Measurements from ENCODE around the gene DNAJC27.

Gene DNAJC27

DNA sequence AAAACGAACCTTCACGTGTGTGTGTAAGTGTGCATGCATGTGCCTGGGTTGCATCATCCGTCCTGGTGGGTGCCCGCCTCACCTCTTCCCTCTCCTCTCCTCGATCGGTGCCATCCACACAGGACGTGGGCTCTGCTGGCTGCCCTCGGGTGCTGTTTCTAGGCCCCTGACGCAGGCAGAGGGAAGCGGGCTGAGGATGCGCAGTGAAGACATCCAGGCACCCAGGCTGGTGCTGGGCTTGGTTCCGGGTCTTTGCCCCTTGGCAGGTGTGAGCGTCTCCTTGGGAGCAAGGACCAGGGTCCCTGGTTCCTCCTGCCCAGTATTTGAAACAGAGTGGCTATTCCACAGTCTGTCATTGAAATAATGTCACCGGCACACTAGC is 45.5 kb downstream of the DNAJC27 start:
- H3K4me1 ChIP-seq (ENCODE audit: insufficient read depth, low read length) = peaks cover 13% of the 10 kb centered on the region; the same call in 1 of the 2 replicates
- H3K36me3 ChIP-seq (ENCODE audit: insufficient read depth, low read length) = no peaks in the 10 kb centered on the region
- no peak overlapping the region for H3K9ac ChIP-seq (ENCODE audit: low read depth, low read length)
- no peaks in the 10 kb centered on the region for H3K9me3 ChIP-seq (ENCODE audit: control insufficient read depth, insufficient read depth, low read length)

- Histone ChIP-seq H3K4me1 (ENCODE audit: insufficient read depth, low read length) (peaks cover 11% of the 10 kb centered on the region; the same call in 1 of the 2 replicates), H3K9me3 (ENCODE audit: control insufficient read depth, insufficient read depth, low read length) (no peaks in the 10 kb centered on the region), H3K36me3 (ENCODE audit: insufficient read depth, low read length) (no peaks in the 10 kb centered on the region), H3K9ac (ENCODE audit: low read depth, low read length) (no peak overlapping the region)
These were observed 45.9 kb downstream of the DNAJC27 start for GRCh38 chr2:24925815-24926214.

GRCh38 chr2:24924732-24925131 is 47.0 kb downstream of the DNAJC27 start:
- H3K9ac ChIP-seq (ENCODE audit: low read depth, low read length) = no peak overlapping the region
- H3K4me1 ChIP-seq (ENCODE audit: insufficient read depth, low read length) = peaks cover 9% of the 10 kb centered on the region; the same call in 1 of the 2 replicates
- no peaks in the 10 kb centered on the region for H3K36me3 ChIP-seq (ENCODE audit: insufficient read depth, low read length)
- H3K9me3 ChIP-seq (ENCODE audit: control insufficient read depth, insufficient read depth, low read length) = no peaks in the 10 kb centered on the region

- H3K36me3 ChIP-seq (ENCODE audit: insufficient read depth, low read length) = no peaks in the 10 kb centered on the region
- H3K4me1 ChIP-seq (ENCODE audit: insufficient read depth, low read length) = peaks cover 9% of the 10 kb centered on the region; the same call in 1 of the 2 replicates
- H3K9me3 ChIP-seq (ENCODE audit: control insufficient read depth, insufficient read depth, low read length) = no peaks in the 10 kb centered on the region
- H3K9ac ChIP-seq (ENCODE audit: low read depth, low read length) = no peak overlapping the region
These were observed 47.5 kb downstream of the DNAJC27 start for GRCh38 chr2:24924266-24924665.

GRCh38 chr2:24923106-24923505 is 48.6 kb downstream of the DNAJC27 start:
- H3K36me3 ChIP-seq (ENCODE audit: insufficient read depth, low read length) = no peaks in the 10 kb centered on the region
- H3K9ac ChIP-seq (ENCODE audit: low read depth, low read length) = no peak overlapping the region
- peaks cover 14% of the 10 kb centered on the region; the same call in 1 of the 2 replicates for H3K4me1 ChIP-seq (ENCODE audit: insufficient read depth, low read length)
- no peaks in the 10 kb centered on the region for H3K9me3 ChIP-seq (ENCODE audit: control insufficient read depth, insufficient read depth, low read length)

- Histone ChIP-seq H3K9me3 (ENCODE audit: control insufficient read depth, insufficient read depth, low read length) (no peaks in the 10 kb centered on the region), H3K36me3 (ENCODE audit: insufficient read depth, low read length) (no peaks in the 10 kb centered on the region), H3K9ac (ENCODE audit: low read depth, low read length) (no peak overlapping the region), H3K4me1 (ENCODE audit: insufficient read depth, low read length) (peaks cover 14% of the 10 kb centered on the region; the same call in 1 of the 2 replicates)
These were observed 49.2 kb downstream of the DNAJC27 start for GRCh38 chr2:24922556-24922955.

GRCh38 chr2:24920809-24921441 is 50.8 kb downstream of the DNAJC27 start:
- no peaks in the 10 kb centered on the region for H3K9me3 ChIP-seq (ENCODE audit: control insufficient read depth, insufficient read depth, low read length)
- no peaks in the 10 kb centered on the region for H3K36me3 ChIP-seq (ENCODE audit: insufficient read depth, low read length)
- H3K9ac ChIP-seq (ENCODE audit: low read depth, low read length) = peak overlapping the region; percentile 69; the same call in 1 of the 2 replicates
- H3K4me1 ChIP-seq (ENCODE audit: insufficient read depth, low read length) = 0 out of 2 replicates have a peak, but pooled peaks cover 5% of the 10 kb centered on the region

DNA sequence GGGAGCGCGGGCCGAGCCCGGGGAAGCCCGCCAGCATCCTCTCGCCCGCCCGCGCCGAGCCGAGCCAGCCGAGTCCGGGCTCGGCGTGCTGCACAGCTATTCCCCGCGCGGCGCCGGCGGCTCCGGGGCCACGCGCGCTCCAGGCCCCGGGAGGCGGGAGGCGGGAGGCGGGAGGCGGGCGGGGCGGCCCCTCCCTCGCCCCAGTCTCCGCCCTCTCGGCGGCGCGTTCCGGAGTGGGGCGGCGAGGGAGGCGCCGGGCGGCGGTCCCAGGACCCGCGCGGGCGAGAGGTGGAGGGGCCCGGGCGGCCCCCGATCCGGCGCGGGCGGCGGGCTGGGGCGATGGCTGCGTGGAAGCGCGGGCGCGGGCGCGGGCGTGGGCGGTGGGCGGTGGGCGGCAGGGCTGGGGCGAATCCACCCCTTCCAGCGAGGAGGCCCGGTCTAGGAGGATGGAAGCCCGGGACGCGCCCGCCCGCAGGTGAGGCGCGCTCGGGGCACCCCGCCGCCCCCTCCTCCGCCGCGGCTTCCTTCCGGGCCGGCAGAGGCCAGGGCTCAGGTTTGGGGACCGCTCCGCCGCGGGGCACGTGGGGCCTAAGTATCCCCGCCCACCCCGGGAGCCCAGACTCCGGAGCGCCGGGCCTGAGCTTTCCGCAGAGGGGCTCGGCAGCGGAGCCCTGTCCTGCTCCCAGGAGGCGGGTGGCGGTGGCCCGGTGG is 51.5 kb downstream of the DNAJC27 start, which contains the start of gene ADCY3:
ADCY3 (minus strand) TSS at position 140 of the 711 bp plus-strand sequence. CDS start 1,250 bp downstream, outside the sequence.
- Histone ChIP-seq H3K36me3 (ENCODE audit: insufficient read depth, low read length) (no peaks in the 10 kb centered on the region), H3K9me3 (ENCODE audit: control insufficient read depth, insufficient read depth, low read length) (no peaks in the 10 kb centered on the region), H3K4me1 (ENCODE audit: insufficient read depth, low read length) (0 out of 2 replicates have a peak, but pooled peaks cover 5% of the 10 kb centered on the region), H3K9ac (ENCODE audit: low read depth, low read length) (peak within 1 kb of the TSS; percentile 69)

DNA sequence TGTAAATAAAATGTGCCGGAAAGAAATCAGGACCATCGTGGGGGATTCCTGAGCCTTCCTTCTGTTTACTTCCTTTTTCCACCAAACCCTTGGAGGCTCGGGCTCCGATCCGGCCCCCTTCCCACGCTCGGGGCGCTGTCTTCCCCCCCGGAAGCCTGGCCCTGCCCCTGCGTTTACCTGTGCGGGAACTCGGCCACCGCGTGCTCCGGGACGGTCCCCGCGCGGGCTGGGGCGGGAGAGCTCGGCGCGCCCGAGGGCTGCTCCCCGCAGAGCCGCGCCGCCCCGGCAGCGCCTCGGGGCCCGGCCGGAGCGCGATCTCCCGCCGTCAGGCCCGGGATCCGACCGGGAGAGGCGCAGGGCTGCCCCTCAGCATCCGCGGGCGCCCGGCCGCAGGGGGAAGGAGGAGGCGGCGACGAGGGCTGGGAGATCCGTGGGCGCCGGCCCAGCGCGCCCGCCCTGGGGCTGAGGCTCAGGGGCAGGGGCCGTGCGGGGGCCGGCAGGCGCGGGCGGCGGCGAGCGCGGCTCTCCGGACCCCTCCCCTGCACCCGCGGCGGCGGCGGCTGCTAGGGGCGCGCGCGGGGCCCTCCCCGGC is 52.2 kb downstream of the DNAJC27 start:
- H3K4me1 ChIP-seq (ENCODE audit: insufficient read depth, low read length) = 0 out of 2 replicates have a peak, but pooled peaks cover 5% of the 10 kb centered on the region
- no peaks in the 10 kb centered on the region for H3K36me3 ChIP-seq (ENCODE audit: insufficient read depth, low read length)
- no peaks in the 10 kb centered on the region for H3K9me3 ChIP-seq (ENCODE audit: control insufficient read depth, insufficient read depth, low read length)
- peak overlapping the region; percentile 69 for H3K9ac ChIP-seq (ENCODE audit: low read depth, low read length)

DNA sequence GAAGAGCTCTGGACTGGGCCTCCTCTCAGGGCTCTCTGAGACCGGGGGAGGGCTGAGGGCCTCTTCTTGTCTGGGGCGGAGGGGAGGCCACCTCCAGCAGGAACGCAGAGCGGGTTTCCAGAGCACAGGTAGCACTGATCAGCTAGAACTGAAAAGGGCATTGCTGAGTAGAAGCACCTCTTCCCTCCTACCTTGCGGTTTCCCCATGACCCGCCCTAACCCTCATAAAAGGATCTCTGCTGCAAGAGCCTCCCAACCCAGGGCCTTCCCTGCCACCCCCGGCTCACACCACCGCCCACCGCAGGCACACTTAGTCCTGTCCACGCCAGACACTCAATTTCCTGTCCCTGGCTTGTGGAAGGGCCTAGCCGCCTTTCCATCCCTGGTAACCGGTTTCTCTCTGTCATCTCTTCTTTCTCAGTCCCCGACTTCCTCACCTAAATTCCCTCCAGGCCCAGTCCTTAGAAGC is 52.7 kb downstream of the DNAJC27 start:
- Histone ChIP-seq H3K4me1 (ENCODE audit: insufficient read depth, low read length) (0 out of 2 replicates have a peak, but pooled peaks cover 5% of the 10 kb centered on the region), H3K9me3 (ENCODE audit: control insufficient read depth, insufficient read depth, low read length) (no peaks in the 10 kb centered on the region), H3K36me3 (ENCODE audit: insufficient read depth, low read length) (no peaks in the 10 kb centered on the region), H3K9ac (ENCODE audit: low read depth, low read length) (peak overlapping the region; percentile 69)

GRCh38 chr2:24918326-24919036 is 53.3 kb downstream of the DNAJC27 start:
- Histone ChIP-seq H3K9me3 (ENCODE audit: control insufficient read depth, insufficient read depth, low read length) (no peaks in the 10 kb centered on the region), H3K4me1 (ENCODE audit: insufficient read depth, low read length) (peaks cover 8% of the 10 kb centered on the region; the same call in 1 of the 2 replicates), H3K9ac (ENCODE audit: low read depth, low read length) (peak overlapping the region; percentile 69; the same call in 1 of the 2 replicates), H3K36me3 (ENCODE audit: insufficient read depth, low read length) (no peaks in the 10 kb centered on the region)

GRCh38 chr2:24917731-24918325 is 53.9 kb downstream of the DNAJC27 start:
- H3K9me3 ChIP-seq (ENCODE audit: control insufficient read depth, insufficient read depth, low read length) = no peaks in the 10 kb centered on the region
- no peaks in the 10 kb centered on the region for H3K36me3 ChIP-seq (ENCODE audit: insufficient read depth, low read length)
- H3K9ac ChIP-seq (ENCODE audit: low read depth, low read length) = no peak overlapping the region
- H3K4me1 ChIP-seq (ENCODE audit: insufficient read depth, low read length) = peaks cover 8% of the 10 kb centered on the region; the same call in 1 of the 2 replicates

DNA sequence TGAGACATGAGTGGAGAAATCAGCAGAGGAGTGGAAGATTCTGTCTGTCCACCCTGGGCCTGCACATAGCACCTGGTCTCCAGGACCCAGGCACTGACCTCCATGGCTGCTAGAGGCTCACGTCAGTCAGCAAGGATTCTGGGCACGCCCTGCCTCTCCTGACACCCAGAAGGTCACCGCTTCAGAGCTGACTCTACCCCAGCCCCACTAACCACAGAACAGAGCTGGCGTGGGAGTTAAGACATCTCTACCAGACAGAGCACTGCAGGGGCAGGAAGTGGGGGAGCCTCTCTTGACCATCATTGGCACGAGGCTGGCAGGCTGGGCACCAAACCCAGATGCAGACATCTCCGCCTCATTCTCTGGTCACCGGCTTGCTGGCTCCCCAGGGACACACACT is 54.7 kb downstream of the DNAJC27 start:
- no peak overlapping the region for H3K9ac ChIP-seq (ENCODE audit: low read depth, low read length)
- no peaks in the 10 kb centered on the region for H3K9me3 ChIP-seq (ENCODE audit: control insufficient read depth, insufficient read depth, low read length)
- H3K4me1 ChIP-seq (ENCODE audit: insufficient read depth, low read length) = peaks cover 8% of the 10 kb centered on the region; the same call in 1 of the 2 replicates
- H3K36me3 ChIP-seq (ENCODE audit: insufficient read depth, low read length) = no peaks in the 10 kb centered on the region

Measured in ES-I3 (cell line).